Chondrocyte (in vitro differentiated cells): ENCODE measurements around the gene RIN1. TPM values are rescaled to one million over a fixed set of nuclear protein-coding genes. Genes with fewer than 3 reads are reported as not detected.

Experiments
- DNase-seq: peaks from one replicate; pipeline ENCODE4 v3.0.0; 2021; ENCODE audit warnings: mixed read lengths, low spot score
- H3K27ac Mint-ChIP-seq: one replicate; pipeline ENCODE4 v1.8.0; 2021; ENCODE audit warnings: mild to moderate bottlenecking, moderate library complexity, mixed read lengths; ENCODE audit not compliant: unreplicated experiment
- H3K27me3 Mint-ChIP-seq: 2 replicates; pipeline ENCODE4 v1.8.0; 2021; ENCODE audit warnings: low read depth, mixed read lengths
- H3K36me3 Mint-ChIP-seq: 2 replicates; pipeline ENCODE4 v1.8.0; 2021; ENCODE audit warnings: low read depth, mixed read lengths
- H3K4me1 Mint-ChIP-seq: 2 replicates; pipeline ENCODE4 v1.8.0; 2021; ENCODE audit warnings: low read depth, mild to moderate bottlenecking, mixed read lengths
- H3K4me3 Mint-ChIP-seq: one replicate; pipeline ENCODE4 v1.8.0; 2021; ENCODE audit warnings: mild to moderate bottlenecking, moderate library complexity, mixed read lengths; ENCODE audit not compliant: unreplicated experiment
- H3K9me3 Mint-ChIP-seq: 2 replicates; pipeline ENCODE4 v1.8.0; 2021; ENCODE audit warnings: low read depth, mixed read lengths
- total RNA-seq: library from RNA; stranded (reverse); gene quantifications from 3 replicates; pipeline ENCODE4 v1.2.1, GENCODE V29; 2021
- TF ChIP-seq, protein P1 (sequence below): fragments of 200-600 bp; sonication (generic); IDR thresholded peaks from 2 replicates; pipeline ENCODE4 v1.5.0; 2021; ENCODE audit warnings: antibody characterized with exemption, mild to moderate bottlenecking, moderate library complexity

The RIN1 gene
- total RNA-seq, 1 donor from 2014 or later = 7.1 TPM

DNA sequence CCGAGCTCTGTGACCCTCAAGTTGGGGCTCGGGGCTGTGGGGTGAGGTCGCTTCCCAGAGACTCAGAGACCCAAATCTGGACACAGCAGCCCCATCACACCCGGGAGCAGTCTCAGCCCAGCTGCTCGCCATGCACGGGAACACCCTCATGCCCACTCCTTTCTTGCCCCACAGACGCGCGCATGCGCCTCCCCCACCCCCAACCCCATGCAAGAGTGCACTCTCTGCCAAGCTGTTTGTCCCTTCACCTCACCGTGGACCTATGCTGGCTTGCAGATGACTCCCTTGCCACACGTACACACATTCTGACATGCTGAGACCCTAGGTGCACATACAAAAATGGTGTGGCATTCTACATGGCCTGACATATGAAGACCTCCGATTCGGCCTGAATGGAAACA, 18.9 kb downstream of the RIN1 start:
- H3K27ac Mint-ChIP-seq = peak overlapping the region; percentile 98
- TF ChIP-seq, protein P1, sequence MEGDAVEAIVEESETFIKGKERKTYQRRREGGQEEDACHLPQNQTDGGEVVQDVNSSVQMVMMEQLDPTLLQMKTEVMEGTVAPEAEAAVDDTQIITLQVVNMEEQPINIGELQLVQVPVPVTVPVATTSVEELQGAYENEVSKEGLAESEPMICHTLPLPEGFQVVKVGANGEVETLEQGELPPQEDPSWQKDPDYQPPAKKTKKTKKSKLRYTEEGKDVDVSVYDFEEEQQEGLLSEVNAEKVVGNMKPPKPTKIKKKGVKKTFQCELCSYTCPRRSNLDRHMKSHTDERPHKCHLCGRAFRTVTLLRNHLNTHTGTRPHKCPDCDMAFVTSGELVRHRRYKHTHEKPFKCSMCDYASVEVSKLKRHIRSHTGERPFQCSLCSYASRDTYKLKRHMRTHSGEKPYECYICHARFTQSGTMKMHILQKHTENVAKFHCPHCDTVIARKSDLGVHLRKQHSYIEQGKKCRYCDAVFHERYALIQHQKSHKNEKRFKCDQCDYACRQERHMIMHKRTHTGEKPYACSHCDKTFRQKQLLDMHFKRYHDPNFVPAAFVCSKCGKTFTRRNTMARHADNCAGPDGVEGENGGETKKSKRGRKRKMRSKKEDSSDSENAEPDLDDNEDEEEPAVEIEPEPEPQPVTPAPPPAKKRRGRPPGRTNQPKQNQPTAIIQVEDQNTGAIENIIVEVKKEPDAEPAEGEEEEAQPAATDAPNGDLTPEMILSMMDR = no peak
- H3K4me3 Mint-ChIP-seq = peak overlapping the region; percentile 62
- H3K36me3 Mint-ChIP-seq = peaks cover 3% of the 10 kb centered on the region
- DNase-seq = no peak
- H3K9me3 Mint-ChIP-seq = peaks cover 3% of the 10 kb centered on the region
- peaks cover 56% of the 10 kb centered on the region for H3K4me1 Mint-ChIP-seq
- H3K27me3 Mint-ChIP-seq = no peaks in the 10 kb centered on the region

DNA sequence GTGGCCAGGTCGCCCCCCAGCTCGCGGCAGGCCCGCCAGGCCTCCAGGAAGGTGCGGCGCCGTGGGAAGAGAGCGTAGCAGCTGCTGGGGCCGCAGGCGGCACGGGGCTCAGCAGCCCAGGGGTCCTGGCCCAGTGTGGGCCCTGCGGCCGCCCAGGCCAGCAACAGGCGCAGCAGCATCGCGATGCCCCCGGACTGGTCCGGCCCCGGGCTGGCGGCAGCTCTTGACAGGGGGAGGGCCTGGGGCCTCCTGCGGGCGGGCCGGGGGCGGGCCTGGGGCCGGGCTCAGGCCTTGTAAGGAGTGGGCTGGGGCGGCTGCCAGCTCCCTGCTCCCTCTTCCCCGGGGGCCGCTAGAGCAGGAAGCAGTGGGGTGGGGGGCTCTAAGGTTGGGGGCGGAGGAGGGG, 19.4 kb downstream of the RIN1 start, which contains the start of gene CD248:
Gene CD248 (minus strand): TSS at position 196 of the 403 bp plus-strand sequence. CDS start 17 bp downstream, at position 179.
- peak within 1 kb of the TSS; percentile 98 for H3K27ac Mint-ChIP-seq
- H3K4me3 Mint-ChIP-seq = peak within 1 kb of the TSS; percentile 85
- peaks cover 3% of the 10 kb centered on the region for H3K36me3 Mint-ChIP-seq
- H3K9me3 Mint-ChIP-seq = peaks cover 3% of the 10 kb centered on the region
- DNase-seq = no peak
- TF ChIP-seq, protein P1 = no peak
- no peaks in the 10 kb centered on the region for H3K27me3 Mint-ChIP-seq
- H3K4me1 Mint-ChIP-seq = peaks cover 57% of the 10 kb centered on the region

DNA sequence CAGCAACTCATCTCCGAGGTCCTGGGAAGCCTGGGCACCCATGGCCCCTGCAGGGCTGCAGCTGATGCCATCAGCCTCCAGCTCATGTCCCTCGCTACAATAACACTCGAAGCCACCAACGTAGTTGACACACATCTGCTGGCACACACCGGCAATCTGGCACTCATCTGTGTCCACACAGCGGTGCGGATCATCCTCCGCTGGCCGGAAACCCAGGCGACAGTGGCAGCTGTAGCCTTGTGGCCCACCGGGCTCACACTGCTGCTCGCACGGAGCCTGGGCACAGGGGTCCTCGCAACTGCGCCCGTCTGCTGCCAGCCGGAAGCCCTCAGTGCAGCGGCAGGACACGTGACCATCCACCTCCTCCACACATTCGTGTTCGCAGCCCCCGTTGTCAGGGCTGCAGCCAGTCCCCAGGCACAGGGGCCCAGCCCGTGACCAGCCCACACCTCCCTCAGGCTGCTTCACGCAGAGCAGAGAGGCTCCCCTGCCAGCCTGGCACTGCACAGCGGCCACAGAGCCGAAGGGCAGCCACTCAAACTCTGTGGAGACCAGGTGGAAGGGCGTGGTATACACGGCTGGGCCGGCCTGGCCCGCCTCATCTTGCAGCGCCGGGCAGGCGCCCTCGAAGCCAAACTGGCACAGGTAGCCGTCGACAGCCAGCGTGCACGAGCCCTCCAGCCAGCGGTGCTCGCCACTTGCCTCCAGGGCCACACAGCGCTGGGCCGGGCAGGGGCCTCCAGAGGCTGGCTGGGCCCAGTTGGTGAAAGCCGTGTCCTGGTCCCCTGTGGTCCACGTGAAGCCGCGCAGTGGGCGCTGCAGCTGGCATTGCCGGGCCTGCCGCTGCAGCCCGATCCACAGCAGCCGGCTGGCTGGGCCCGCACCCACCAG, 20.1 kb downstream of the RIN1 start:
- Mint-ChIP-seq H3K4me1 (peaks cover 57% of the 10 kb centered on the region), H3K9me3 (peaks cover 3% of the 10 kb centered on the region), H3K36me3 (peaks cover 3% of the 10 kb centered on the region), H3K27me3 (no peaks in the 10 kb centered on the region), H3K4me3 (peak overlapping the region; percentile 85), H3K27ac (peak overlapping the region; percentile 53)
- DNase-seq = peak; percentile 91
- TF ChIP-seq, protein P1 = no peak

DNA sequence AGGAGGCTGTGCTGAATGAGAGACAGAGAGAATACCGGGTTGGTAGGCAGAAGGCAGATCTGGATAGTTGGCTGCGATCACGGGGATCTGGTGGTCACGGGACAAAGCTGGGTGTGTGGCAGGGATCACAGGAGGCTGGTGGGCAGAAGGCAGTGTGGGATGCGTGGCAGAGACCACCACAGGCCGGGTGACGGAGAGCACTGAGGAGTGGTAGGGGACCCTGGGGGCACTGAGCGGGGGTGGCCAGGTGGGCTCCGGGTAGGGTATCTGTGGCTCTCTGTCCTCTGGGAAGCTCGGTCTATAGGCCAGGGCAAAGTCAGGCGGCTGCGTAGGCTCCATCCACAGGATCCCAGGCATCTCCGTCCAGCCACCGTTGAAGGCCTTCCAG, 20.7 kb downstream of the RIN1 start:
- Mint-ChIP-seq H3K36me3 (peaks cover 3% of the 10 kb centered on the region), H3K27ac (peak overlapping the region; percentile 53), H3K4me1 (peaks cover 57% of the 10 kb centered on the region), H3K9me3 (peaks cover 3% of the 10 kb centered on the region), H3K4me3 (peak overlapping the region; percentile 85), H3K27me3 (no peaks in the 10 kb centered on the region)
- DNase-seq = no peak
- TF ChIP-seq, protein P1 = no peak

DNA sequence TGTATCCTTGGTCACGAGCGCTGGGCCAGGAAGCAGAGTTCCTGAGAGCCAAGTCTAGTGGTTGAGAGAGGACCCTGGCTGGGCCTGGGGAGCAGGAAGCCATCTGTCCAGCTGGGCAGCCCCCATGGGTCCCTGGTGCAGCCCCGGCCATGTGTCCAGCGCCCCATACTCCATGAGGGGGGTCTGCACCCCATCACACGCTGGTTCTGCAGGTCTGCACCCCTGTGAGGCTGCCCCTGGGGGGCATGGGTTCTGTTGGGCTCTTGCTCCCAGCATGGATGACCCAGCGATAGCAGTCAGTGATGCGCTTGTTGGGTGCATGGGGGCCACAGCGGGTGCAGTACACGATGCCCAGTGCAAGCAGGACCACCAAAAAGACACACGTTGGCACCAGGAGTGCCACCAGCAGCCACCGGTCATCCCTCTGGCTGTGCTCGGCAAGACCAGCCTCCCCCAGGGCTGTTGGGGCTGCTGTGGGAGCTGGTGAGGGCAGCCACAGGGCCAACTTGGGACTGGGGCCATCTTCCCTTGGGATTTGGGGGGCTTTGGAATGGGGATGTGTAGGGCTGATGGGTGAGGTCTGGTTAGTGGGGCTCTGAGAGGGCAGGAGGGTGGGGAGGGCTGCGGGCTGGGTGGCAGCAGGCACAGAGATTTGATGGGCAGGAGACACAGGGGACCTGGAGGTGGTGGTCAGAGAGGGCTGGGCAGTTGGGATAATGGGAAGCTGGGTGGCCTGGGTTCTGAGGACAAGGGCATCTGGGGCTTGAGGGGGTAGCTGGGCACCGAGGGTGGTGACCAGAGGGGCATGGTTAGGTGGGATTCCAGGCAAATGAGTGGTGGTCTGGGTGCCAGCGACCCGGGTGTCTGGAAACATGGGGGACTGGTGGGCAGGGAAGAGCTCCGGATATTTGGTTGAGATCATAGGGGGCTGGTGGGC, 21.4 kb downstream of the RIN1 start:
- no peaks in the 10 kb centered on the region for H3K36me3 Mint-ChIP-seq
- no peak for DNase-seq
- H3K4me3 Mint-ChIP-seq = peak overlapping the region; percentile 85
- TF ChIP-seq, protein P1 = no peak
- peak overlapping the region; percentile 53 for H3K27ac Mint-ChIP-seq
- no peaks in the 10 kb centered on the region for H3K9me3 Mint-ChIP-seq
- peaks cover 57% of the 10 kb centered on the region for H3K4me1 Mint-ChIP-seq
- H3K27me3 Mint-ChIP-seq = no peaks in the 10 kb centered on the region
